Vagina (tissue), 2 donors: ENCODE results near the gene WASL.

ENCODE experiments used
- CTCF ChIP-seq, 3 experiments: fragments of 450-650 bp in 2 of 3; fragments of 200-600 bp in 1 of 3; sonication (generic) in 1 of 3; IDR thresholded peaks; one replicate each; pipeline ENCODE4 v1.5.1; 2017 to 2019; ENCODE audit warnings: antibody characterized with exemption in 3 of 3, mild to moderate bottlenecking in 2 of 3, moderate library complexity in 2 of 3
- POLR2A ChIP-seq, 2 donors: fragments of 450-650 bp; IDR thresholded peaks; one replicate each; pipeline ENCODE4 v1.6.1; 2017; ENCODE audit warnings: antibody characterized with exemption in 2 of 2, mild to moderate bottlenecking in 2 of 2, moderate library complexity in 2 of 2
- POLR2AphosphoS5 ChIP-seq, 2 donors: sonication (generic); formaldehyde crosslinking; IDR thresholded peaks; one replicate each; pipeline ENCODE4 v1.9.0; 2017; ENCODE audit warnings: antibody characterized with exemption in 2 of 2, mild to moderate bottlenecking in 2 of 2, low read depth in 1 of 2; ENCODE audit not compliant: insufficient read depth in 1 of 2

GRCh38 chr7:123665157-123665556 is 83.6 kb downstream of the WASL start:
- TF ChIP-seq CTCF (IDR thresholded peaks at IDR 0.05) = no peak
- no peak for TF ChIP-seq POLR2A (IDR thresholded peaks at IDR 0.05)
- no peak for TF ChIP-seq POLR2AphosphoS5 (IDR thresholded peaks at IDR 0.05; ENCODE audit: insufficient read depth in 1 of 2, low read depth in 1 of 2)
